B cell (primary cell): ENCODE measurements around the gene RPLP1. TPM values are rescaled to one million over a fixed set of nuclear protein-coding genes. Genes with fewer than 3 reads are reported as not detected.

Experiments
- ATAC-seq: fragments of 200-7000 bp; cut with Tn5 transposase; one replicate; pipeline ENCODE4 v1.10.0; 2021; ENCODE audit warnings: low read depth, mild to moderate bottlenecking, moderate number of reproducible peaks, moderate library complexity
- CTCF ChIA-PET: fragments of 350-600 bp; sonication (Branson Sonifier 250); formaldehyde crosslinking; loops from one replicate; lab custom pipeline; 2021; ENCODE audit warnings: antibody characterized with exemption, inconsistent platforms; lab: Charles Lee
- POLR2A ChIA-PET: fragments of 350-600 bp; sonication (Branson Sonifier 250); formaldehyde crosslinking; loops from one replicate; lab custom pipeline; 2021; ENCODE audit warnings: antibody characterized with exemption; lab: Charles Lee
- DNase-seq: peaks from one replicate; pipeline ENCODE4 v3.0.0; 2013
- H2AFZ ChIP-seq: 2 replicates; pipeline ENCODE4 v1.6.1; 2012; ENCODE audit warnings: mild to moderate bottlenecking, low read depth, low read length; ENCODE audit not compliant: insufficient read depth, poor library complexity, severe bottlenecking
- H3K27ac ChIP-seq, 2 donors: 1 replicate in 1 of 2; 2 replicates in 1 of 2; pipeline ENCODE4 v1.5.1; 2012 to 2013; ENCODE audit warnings: low read length in 2 of 2, mild to moderate bottlenecking in 2 of 2, moderate library complexity in 1 of 2
- H3K27me3 ChIP-seq, 4 experiments: fragments of 200-600 bp in 1 of 4; sonication (generic) in 1 of 4; replicated peaks in 1 of 4; 1 replicate in 2 of 4; 2 replicates in 2 of 4; pipeline versions ENCODE4 v1.6.1 to v1.7.0; 2013 to 2016; ENCODE audit warnings: low read length in 3 of 4, mild to moderate bottlenecking in 2 of 4, mixed read lengths in 1 of 4, moderate library complexity in 1 of 4; ENCODE audit not compliant: insufficient read depth in 4 of 4, control insufficient read depth in 3 of 4; ENCODE audit errors: control extremely low read depth in 1 of 4
- H3K36me3 ChIP-seq, 2 experiments: replicated peaks in 1 of 2; 1 replicate in 1 of 2; 2 replicates in 1 of 2; pipeline versions ENCODE4 v1.6.1 to v1.7.1; 2013; ENCODE audit warnings: low read length in 1 of 2; ENCODE audit not compliant: insufficient read depth in 2 of 2, control insufficient read depth in 1 of 2; ENCODE audit errors: control extremely low read depth in 1 of 2, extremely low read depth in 1 of 2
- H3K4me1 ChIP-seq, 2 donors: fragments of 200-600 bp in 1 of 2; sonication (generic) in 1 of 2; 1 replicate in 1 of 2; 2 replicates in 1 of 2; pipeline versions ENCODE4 v1.5.1 to v1.6.1; 2013 to 2017; ENCODE audit warnings: low read length in 2 of 2; ENCODE audit not compliant: control insufficient read depth in 2 of 2, insufficient read depth in 2 of 2
- H3K4me2 ChIP-seq: replicated peaks from 2 replicates; pipeline ENCODE3; 2012; ENCODE audit warnings: mild to moderate bottlenecking, low read depth, low read length; ENCODE audit not compliant: poor library complexity, severe bottlenecking
- H3K4me3 ChIP-seq, 5 experiments: fragments of 200-600 bp in 1 of 5; sonication (generic) in 1 of 5; 1 replicate in 3 of 5; 2 replicates in 2 of 5; pipeline versions ENCODE4 v1.5.1 to v1.7.0; 2011 to 2016; ENCODE audit warnings: low read length in 4 of 5, mild to moderate bottlenecking in 4 of 5, low read depth in 2 of 5, control low read depth in 1 of 5, moderate library complexity in 1 of 5; ENCODE audit not compliant: insufficient read depth in 1 of 5; ENCODE audit errors: control extremely low read depth in 1 of 5, extremely low read depth in 1 of 5
- H3K79me2 ChIP-seq: fragments of 200-600 bp; sonication (generic); one replicate; pipeline ENCODE4 v1.6.0; 2016; ENCODE audit warnings: low read length; ENCODE audit not compliant: control insufficient read depth, insufficient read depth
- H3K9ac ChIP-seq: fragments of 200-600 bp; sonication (generic); 2 replicates; pipeline ENCODE4 v1.6.1; 2017; ENCODE audit warnings: mild to moderate bottlenecking, low read length, moderate library complexity
- H3K9me3 ChIP-seq, 3 donors: one replicate each; pipeline versions ENCODE4 v1.6.1 to v1.7.1; 2013; ENCODE audit warnings: low read length in 2 of 3; ENCODE audit not compliant: control insufficient read depth in 2 of 3, insufficient read depth in 1 of 3; ENCODE audit errors: control extremely low read depth in 1 of 3
- H4K20me1 ChIP-seq: 2 replicates; pipeline ENCODE4 v1.6.0; 2012; ENCODE audit warnings: mild to moderate bottlenecking, low read length; ENCODE audit not compliant: insufficient read depth, control insufficient read depth, poor library complexity, severe bottlenecking
- H3K27ac Mint-ChIP-seq: one replicate; pipeline ENCODE4 v1.8.0; 2021; ENCODE audit warnings: mixed read lengths
- H3K27me3 Mint-ChIP-seq: one replicate; pipeline ENCODE4 v1.8.0; 2021; ENCODE audit warnings: mixed read lengths
- H3K4me1 Mint-ChIP-seq: one replicate; pipeline ENCODE4 v1.8.0; 2021; ENCODE audit warnings: mixed read lengths
- H3K4me3 Mint-ChIP-seq: one replicate; pipeline ENCODE4 v1.8.0; 2021; ENCODE audit warnings: mixed read lengths
- H3K9me3 Mint-ChIP-seq: one replicate; pipeline ENCODE4 v1.8.0; 2022; ENCODE audit warnings: mixed read lengths; ENCODE audit not compliant: insufficient read depth
- EZH2 ChIP-seq: IDR thresholded peaks from 2 replicates; pipeline ENCODE4 v1.6.1; 2012; ENCODE audit warnings: borderline replicate concordance, low read depth, mild to moderate bottlenecking, moderate library complexity, low read length; ENCODE audit not compliant: insufficient read depth, poor library complexity, severe bottlenecking
- WGBS: methylation state at CpG from one replicate; pipeline ENCODE4 v1.1.5; 2013; ENCODE audit warnings: missing lambda C conversion rate; ENCODE audit not compliant: insufficient coverage; 5-methylcytosine and 5-hydroxymethylcytosine counted together
- intact Hi-C: fragments of 100-400 bp; cut with micrococcal nuclease; formaldehyde crosslinking; loops from one replicate; pipeline ENCODE4 v1.10.0; 2022
- polyA plus RNA-seq: library from polyadenylated mRNA; depleted of rRNA; stranded (reverse); fragments of >200 nt; gene quantifications from 2 replicates; pipeline ENCODE4 v1.2.3, GENCODE V29; 2012
- total RNA-seq, 2 donors: library from RNA; stranded (reverse); fragments of 120-200 nt in 1 of 2; gene quantifications; 1 replicate in 1 of 2; 2 replicates in 1 of 2; pipeline versions ENCODE4 v1.2.3 to v1.2.4, GENCODE V29; 2013 to 2022
- TF ChIP-seq, protein P1 (sequence below): fragments of 200-600 bp; IDR thresholded peaks from one replicate; pipeline ENCODE4 v1.8.0; 2022; ENCODE audit warnings: antibody characterized with exemption, mild to moderate bottlenecking

The RPLP1 gene
- total and polyA plus RNA-seq, 2 donors (not counting 1 experiment from before 2014, with no cell fraction given), result 2,373 to 2,470 TPM

DNA sequence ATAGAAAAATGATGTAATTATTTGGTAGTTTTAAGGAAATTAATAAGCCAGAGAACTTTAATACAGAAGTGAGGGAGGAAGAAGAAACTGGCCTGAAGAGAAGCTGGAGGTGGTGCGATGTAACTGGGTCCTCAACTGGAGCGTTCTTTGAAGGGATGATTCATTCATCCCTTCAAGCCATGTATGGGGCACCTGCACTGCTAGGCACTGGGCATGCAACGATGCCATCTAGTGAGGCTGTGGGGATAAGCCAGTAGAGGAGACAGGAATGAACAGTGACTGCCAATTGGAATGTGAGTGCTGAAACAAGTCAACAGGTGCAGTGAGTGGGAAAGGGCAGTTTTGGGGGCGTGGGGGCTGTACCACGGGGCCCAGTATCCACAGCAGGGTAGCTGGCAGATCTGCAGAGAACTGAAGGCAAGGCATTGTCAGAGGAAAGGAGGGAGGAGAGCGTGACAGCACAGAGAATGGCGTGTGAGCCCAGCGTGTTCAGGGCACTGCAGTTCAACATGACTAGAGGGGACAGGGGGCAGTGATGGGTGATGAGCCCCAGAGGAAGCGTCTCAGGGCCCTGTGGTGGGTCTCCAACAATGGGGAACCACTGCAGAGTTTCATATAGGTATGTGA lies 42.3 kb upstream of the RPLP1 start:
- no peak overlapping the region for H3K4me3 Mint-ChIP-seq
- no peak overlapping the region for H3K4me3 ChIP-seq
- no peaks in the 10 kb centered on the region for H4K20me1 ChIP-seq
- intact Hi-C loops, result loop anchor here (10.0 kb wide), 1 partner anchor 1354 kb away; the partner anchor contains the start of gene UACA
- no peak for TF ChIP-seq EZH2
- TF ChIP-seq, protein P1, sequence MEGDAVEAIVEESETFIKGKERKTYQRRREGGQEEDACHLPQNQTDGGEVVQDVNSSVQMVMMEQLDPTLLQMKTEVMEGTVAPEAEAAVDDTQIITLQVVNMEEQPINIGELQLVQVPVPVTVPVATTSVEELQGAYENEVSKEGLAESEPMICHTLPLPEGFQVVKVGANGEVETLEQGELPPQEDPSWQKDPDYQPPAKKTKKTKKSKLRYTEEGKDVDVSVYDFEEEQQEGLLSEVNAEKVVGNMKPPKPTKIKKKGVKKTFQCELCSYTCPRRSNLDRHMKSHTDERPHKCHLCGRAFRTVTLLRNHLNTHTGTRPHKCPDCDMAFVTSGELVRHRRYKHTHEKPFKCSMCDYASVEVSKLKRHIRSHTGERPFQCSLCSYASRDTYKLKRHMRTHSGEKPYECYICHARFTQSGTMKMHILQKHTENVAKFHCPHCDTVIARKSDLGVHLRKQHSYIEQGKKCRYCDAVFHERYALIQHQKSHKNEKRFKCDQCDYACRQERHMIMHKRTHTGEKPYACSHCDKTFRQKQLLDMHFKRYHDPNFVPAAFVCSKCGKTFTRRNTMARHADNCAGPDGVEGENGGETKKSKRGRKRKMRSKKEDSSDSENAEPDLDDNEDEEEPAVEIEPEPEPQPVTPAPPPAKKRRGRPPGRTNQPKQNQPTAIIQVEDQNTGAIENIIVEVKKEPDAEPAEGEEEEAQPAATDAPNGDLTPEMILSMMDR, result no peak
- peaks cover 0 to 7% (median 2%) of the 10 kb centered on the region in 4 experiments for H3K27me3 ChIP-seq
- 47% methylated on average over 9 of the region's 9 CpGs for WGBS
- H3K9me3 ChIP-seq, result no peaks in the 10 kb centered on the region
- no peak for DNase-seq
- peaks cover 19% of the 10 kb centered on the region for H3K27me3 Mint-ChIP-seq
- no peaks in the 10 kb centered on the region for H3K36me3 ChIP-seq
- no peak overlapping the region for H2AFZ ChIP-seq
- H3K27ac ChIP-seq, result no peak overlapping the region
- CTCF ChIA-PET, result no interaction called here
- H3K79me2 ChIP-seq, result peaks cover 5% of the 10 kb centered on the region
- H3K4me1 Mint-ChIP-seq, result peaks cover 11% of the 10 kb centered on the region
- ATAC-seq, result no peak
- no peaks in the 10 kb centered on the region for H3K9me3 Mint-ChIP-seq
- POLR2A ChIA-PET, result no interaction called here
- no peak overlapping the region for H3K27ac Mint-ChIP-seq
- H3K4me2 ChIP-seq, result no peak overlapping the region
- H3K4me1 ChIP-seq, result peaks cover 5 to 9% of the 10 kb centered on the region in 2 donors
- H3K9ac ChIP-seq, result no peak overlapping the region

DNA sequence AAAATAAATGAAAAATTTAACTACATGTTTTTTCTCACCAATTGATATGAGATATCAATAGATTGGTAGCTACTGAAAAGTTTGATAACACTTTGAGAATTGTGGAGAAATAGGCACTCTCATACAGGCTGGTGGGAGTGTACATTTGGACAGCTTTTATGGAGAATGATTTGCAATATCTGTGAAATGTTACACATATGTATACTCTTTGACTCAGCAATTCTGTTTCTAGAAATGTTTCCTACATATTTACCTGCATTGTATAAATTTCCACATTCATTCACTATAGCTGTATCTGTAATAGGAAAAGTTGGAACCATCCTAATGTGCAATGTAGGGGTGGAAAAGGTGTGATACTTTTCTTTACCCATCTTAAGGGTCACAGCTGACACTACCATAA lies 40.3 kb upstream of the RPLP1 start:
- TF ChIP-seq, protein P1, result no peak
- no peak for TF ChIP-seq EZH2
- Mint-ChIP-seq H3K27ac (no peak overlapping the region), H3K4me1 (peaks cover 13% of the 10 kb centered on the region), H3K27me3 (peaks cover 25% of the 10 kb centered on the region), H3K9me3 (no peaks in the 10 kb centered on the region), H3K4me3 (no peak overlapping the region)
- no peak for DNase-seq
- Histone ChIP-seq H3K27me3 (peaks cover 0 to 8% (median 2%) of the 10 kb centered on the region in 4 experiments), H2AFZ (no peak overlapping the region), H4K20me1 (no peaks in the 10 kb centered on the region), H3K27ac (no peak overlapping the region), H3K4me3 (no peak overlapping the region), H3K9me3 (no peaks in the 10 kb centered on the region), H3K4me1 (peaks cover 5 to 9% of the 10 kb centered on the region in 2 donors), H3K4me2 (no peak overlapping the region), H3K79me2 (peaks cover 8% of the 10 kb centered on the region), H3K9ac (no peak overlapping the region), H3K36me3 (no peaks in the 10 kb centered on the region)
- POLR2A ChIA-PET, result no interaction called here
- ATAC-seq, result no peak
- intact Hi-C loops, result loop anchor here (10.0 kb wide), 1 partner anchor 1353 kb away; the partner anchor contains the start of gene UACA
- CTCF ChIA-PET, result interaction anchor here (0.9 to 1.5 kb wide), 3 partner anchors 18 to 50 kb away, joined by 3 to 6 read pairs (median 6); no protein-coding TSS in a partner anchor
